ENCODE results near the gene PNRC1. TPM values are rescaled to one million over a fixed set of nuclear protein-coding genes. Genes with fewer than 3 reads are reported as not detected.

Gene PNRC1
- total RNA-seq, 1 donor from 2014 or later, result 132 TPM

DNA sequence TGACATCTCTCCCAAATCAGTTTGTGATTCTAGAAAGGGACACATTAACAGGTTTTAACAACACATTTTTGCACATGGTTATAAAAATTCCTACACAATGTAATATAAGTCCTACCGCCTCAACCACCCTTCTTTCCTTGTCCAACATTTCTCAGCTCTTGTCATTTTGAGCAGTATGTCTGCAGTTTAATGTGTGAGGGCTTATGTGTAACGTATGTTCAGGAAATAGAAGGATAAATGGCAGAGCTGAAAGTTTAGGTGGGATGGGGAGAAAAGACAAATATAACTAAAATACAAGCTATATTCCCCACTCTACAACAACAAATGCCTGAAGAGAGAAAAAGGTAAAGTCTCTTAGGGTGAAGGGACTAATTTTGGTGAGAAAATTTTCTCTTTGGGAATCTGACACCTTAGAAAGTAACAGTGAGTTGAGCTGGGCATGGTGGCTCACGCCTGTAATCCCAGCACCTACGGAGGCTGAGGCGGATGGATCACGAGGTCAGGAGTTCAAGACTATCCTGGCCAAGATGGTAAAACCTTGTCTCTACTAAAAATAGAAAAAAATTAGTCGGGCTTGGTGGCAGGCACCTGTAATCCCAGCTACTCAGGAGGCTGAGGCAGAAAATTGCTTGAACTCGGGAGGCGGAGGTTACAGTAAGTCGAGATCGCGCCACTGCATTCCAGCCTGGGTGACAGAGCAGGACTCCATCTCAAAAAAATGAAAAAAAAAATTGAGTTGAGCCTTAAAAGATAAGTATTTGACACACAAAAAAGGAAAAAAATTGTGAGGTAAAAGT is 5.1 kb downstream of the PNRC1 start:
- Histone ChIP-seq H3K9ac (ENCODE audit: low read depth in 1 of 3, low read length in 3 of 3) (no peak overlapping the region), H3K9me3 (ENCODE audit: control insufficient read depth in 3 of 3, low read length in 3 of 3) (no peaks in the 10 kb centered on the region), H3K27me3 (ENCODE audit: control insufficient read depth in 3 of 3, insufficient read depth in 3 of 3, low read length in 3 of 3) (no peaks in the 10 kb centered on the region), H3K4me1 (ENCODE audit: control insufficient read depth in 3 of 3, insufficient read depth in 3 of 3, low read length in 3 of 3) (peaks cover 14 to 34% (median 26%) of the 10 kb centered on the region in 3 donors), H3K4me3 (ENCODE audit: low read length in 3 of 3) (no peak overlapping the region), H3K27ac (ENCODE audit: low read depth, low read length) (peak overlapping the region; percentile 45), H3K36me3 (ENCODE audit: control insufficient read depth in 3 of 3, insufficient read depth in 3 of 3, low read length in 3 of 3) (peaks cover 10 to 29% (median 29%) of the 10 kb centered on the region in 3 donors)

DNA sequence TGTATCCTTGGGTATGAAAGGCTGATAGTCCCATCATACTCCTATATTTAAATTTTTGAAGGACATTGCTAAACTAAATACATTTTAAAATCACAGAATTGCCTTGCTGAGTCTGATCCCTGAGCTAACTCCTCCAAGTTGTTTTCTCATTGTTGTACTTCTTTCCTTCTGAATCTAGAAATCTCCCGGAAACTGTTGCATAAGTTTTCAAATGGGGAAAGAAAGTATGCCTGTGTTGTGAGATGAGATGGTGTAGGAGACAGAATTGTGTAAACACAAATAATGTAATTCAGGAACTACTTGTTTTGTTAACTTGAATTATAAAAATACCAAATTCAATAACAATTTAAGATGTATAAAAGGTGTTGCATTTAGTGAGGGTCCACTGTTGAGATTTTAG is 7.3 kb downstream of the PNRC1 start:
- Histone ChIP-seq H3K27ac (ENCODE audit: low read depth, low read length) (no peak overlapping the region), H3K4me1 (ENCODE audit: control insufficient read depth in 3 of 3, insufficient read depth in 3 of 3, low read length in 3 of 3) (peaks cover 14 to 31% (median 23%) of the 10 kb centered on the region in 3 donors), H3K4me3 (ENCODE audit: low read length in 3 of 3) (no peak overlapping the region), H3K27me3 (ENCODE audit: control insufficient read depth in 3 of 3, insufficient read depth in 3 of 3, low read length in 3 of 3) (no peaks in the 10 kb centered on the region), H3K36me3 (ENCODE audit: control insufficient read depth in 3 of 3, insufficient read depth in 3 of 3, low read length in 3 of 3) (peaks cover 10 to 24% (median 23%) of the 10 kb centered on the region in 3 donors), H3K9ac (ENCODE audit: low read depth in 1 of 3, low read length in 3 of 3) (no peak overlapping the region), H3K9me3 (ENCODE audit: control insufficient read depth in 3 of 3, low read length in 3 of 3) (no peaks in the 10 kb centered on the region)

DNA sequence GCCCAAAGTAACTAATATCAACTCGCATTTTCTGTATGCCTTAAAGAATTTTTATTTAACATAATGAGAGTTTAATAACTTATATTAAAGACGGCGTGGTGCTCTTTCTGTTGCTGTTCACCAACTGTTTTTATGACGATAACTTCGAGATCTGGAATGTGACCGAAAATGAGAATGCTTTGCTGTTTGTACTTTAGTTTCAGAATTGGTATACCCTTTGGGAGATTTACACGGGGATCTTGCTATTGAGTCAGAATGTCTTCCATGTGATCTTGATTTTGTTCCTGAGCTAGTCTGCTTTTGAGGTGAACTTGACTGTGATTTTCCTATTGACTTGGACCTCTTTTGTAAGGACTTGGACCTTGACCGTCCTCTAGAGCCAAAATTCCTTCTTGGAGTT is 17.9 kb downstream of the PNRC1 start:
- Histone ChIP-seq H3K9me3 (ENCODE audit: control insufficient read depth in 3 of 3, low read length in 3 of 3) (no peaks in the 10 kb centered on the region), H3K27ac (ENCODE audit: low read depth, low read length) (no peak overlapping the region), H3K36me3 (ENCODE audit: control insufficient read depth in 3 of 3, insufficient read depth in 3 of 3, low read length in 3 of 3) (no peaks in the 10 kb centered on the region), H3K4me1 (ENCODE audit: control insufficient read depth in 3 of 3, insufficient read depth in 3 of 3, low read length in 3 of 3) (no peaks in the 10 kb centered on the region), H3K9ac (ENCODE audit: low read depth in 1 of 3, low read length in 3 of 3) (no peak overlapping the region), H3K27me3 (ENCODE audit: control insufficient read depth in 3 of 3, insufficient read depth in 3 of 3, low read length in 3 of 3) (no peaks in the 10 kb centered on the region), H3K4me3 (ENCODE audit: low read length in 3 of 3) (no peak overlapping the region)

DNA sequence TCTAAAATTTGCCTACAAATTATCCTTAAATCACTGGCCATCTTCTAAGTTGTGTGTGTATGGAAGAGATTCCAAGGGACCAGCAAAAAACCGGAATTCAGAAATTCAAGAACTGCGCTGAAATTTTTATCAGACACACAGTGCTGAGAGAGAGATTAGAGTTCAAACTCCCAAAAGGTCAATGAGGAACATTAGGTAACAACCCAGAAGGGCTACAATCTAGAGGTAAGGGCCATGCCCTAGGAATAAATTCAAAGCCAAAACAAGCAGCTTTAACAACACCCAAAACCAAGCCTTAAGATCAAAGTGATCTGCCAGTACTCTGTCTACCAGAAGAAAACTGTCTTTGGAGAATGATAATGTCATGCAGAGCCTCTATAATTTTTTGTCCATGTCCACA is 19.6 kb downstream of the PNRC1 start:
- Histone ChIP-seq H3K27me3 (ENCODE audit: control insufficient read depth in 3 of 3, insufficient read depth in 3 of 3, low read length in 3 of 3) (no peaks in the 10 kb centered on the region), H3K9ac (ENCODE audit: low read depth in 1 of 3, low read length in 3 of 3) (no peak overlapping the region), H3K4me1 (ENCODE audit: control insufficient read depth in 3 of 3, insufficient read depth in 3 of 3, low read length in 3 of 3) (no peaks in the 10 kb centered on the region), H3K36me3 (ENCODE audit: control insufficient read depth in 3 of 3, insufficient read depth in 3 of 3, low read length in 3 of 3) (no peaks in the 10 kb centered on the region), H3K27ac (ENCODE audit: low read depth, low read length) (no peak overlapping the region), H3K9me3 (ENCODE audit: control insufficient read depth in 3 of 3, low read length in 3 of 3) (no peaks in the 10 kb centered on the region), H3K4me3 (ENCODE audit: low read length in 3 of 3) (no peak overlapping the region)

DNA sequence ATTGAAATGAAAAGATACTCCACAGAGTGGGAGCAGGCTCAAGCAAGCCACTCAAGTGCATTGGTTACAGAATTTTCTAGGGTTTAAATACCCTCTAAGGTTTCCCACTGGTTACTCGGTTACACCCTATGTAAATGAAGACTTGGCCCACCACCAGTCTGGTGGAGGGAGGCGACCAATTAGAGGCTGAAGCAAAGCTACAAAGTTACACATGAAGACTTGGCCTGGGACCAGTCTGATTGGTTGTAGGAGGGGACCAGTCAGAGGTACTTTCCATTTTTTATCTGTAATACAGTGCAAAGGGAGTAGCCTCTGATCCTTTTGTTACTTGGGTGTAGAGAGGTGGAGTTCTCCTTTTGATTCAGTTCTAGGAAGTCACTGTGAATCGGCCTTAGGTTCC is 29.7 kb downstream of the PNRC1 start:
- Histone ChIP-seq H3K27ac (ENCODE audit: low read depth, low read length) (no peak overlapping the region), H3K4me1 (ENCODE audit: control insufficient read depth in 3 of 3, insufficient read depth in 3 of 3, low read length in 3 of 3) (no peaks in the 10 kb centered on the region), H3K9ac (ENCODE audit: low read depth in 1 of 3, low read length in 3 of 3) (no peak overlapping the region), H3K4me3 (ENCODE audit: low read length in 3 of 3) (no peak overlapping the region), H3K36me3 (ENCODE audit: control insufficient read depth in 3 of 3, insufficient read depth in 3 of 3, low read length in 3 of 3) (peaks cover 0 to 7% (median under 1%) of the 10 kb centered on the region in 3 donors), H3K9me3 (ENCODE audit: control insufficient read depth in 3 of 3, low read length in 3 of 3) (no peaks in the 10 kb centered on the region), H3K27me3 (ENCODE audit: control insufficient read depth in 3 of 3, insufficient read depth in 3 of 3, low read length in 3 of 3) (no peaks in the 10 kb centered on the region)

DNA sequence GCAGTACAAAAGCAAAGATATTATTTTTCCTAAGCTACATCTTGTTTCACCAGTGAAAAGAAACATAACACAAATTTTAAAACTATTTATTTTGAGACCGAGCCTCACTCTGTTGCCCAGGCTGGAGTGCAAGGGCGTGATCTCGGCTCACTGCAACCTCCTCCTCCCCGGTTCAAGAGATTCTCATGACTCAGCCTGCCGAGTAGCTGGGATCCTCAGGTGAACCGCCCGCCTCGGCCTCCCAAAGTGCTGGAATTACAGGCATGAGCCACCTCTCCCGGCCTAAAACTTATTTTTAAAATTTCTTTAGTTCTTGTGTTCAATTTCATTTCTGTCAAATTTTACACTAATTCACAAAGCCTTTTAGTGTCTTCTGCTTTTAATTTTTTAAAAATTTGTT is 31.4 kb downstream of the PNRC1 start:
- H3K9me3 ChIP-seq (ENCODE audit: control insufficient read depth in 3 of 3, low read length in 3 of 3), result no peaks in the 10 kb centered on the region
- H3K4me3 ChIP-seq (ENCODE audit: low read length in 3 of 3), result no peak overlapping the region
- H3K27ac ChIP-seq (ENCODE audit: low read depth, low read length), result no peak overlapping the region
- H3K36me3 ChIP-seq (ENCODE audit: control insufficient read depth in 3 of 3, insufficient read depth in 3 of 3, low read length in 3 of 3), result peaks cover 0 to 2% (median 0%) of the 10 kb centered on the region in 3 donors
- no peak overlapping the region for H3K9ac ChIP-seq (ENCODE audit: low read depth in 1 of 3, low read length in 3 of 3)
- H3K4me1 ChIP-seq (ENCODE audit: control insufficient read depth in 3 of 3, insufficient read depth in 3 of 3, low read length in 3 of 3), result peaks cover 1 to 3% (median 3%) of the 10 kb centered on the region in 3 donors
- no peaks in the 10 kb centered on the region for H3K27me3 ChIP-seq (ENCODE audit: control insufficient read depth in 3 of 3, insufficient read depth in 3 of 3, low read length in 3 of 3)

DNA sequence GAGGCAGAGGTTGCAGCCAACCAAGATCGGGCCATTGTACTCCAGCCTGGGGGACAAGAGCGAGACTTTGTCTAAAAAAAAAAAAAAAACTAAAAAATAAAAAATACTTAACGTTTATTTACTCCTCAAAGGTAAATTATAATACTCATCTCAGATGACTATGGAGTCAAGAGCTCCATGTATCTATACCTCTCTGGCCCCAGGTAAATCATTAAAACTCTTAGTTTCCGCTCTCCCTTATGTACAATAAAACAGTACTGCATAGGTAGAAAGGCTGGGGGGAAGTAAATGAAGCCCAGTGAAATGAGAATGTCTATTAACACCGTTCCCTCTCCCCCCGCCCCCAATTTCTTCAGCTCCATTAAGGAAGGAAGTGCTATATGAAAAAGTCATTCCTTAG is 36.2 kb downstream of the PNRC1 start:
- Histone ChIP-seq H3K4me1 (ENCODE audit: control insufficient read depth in 3 of 3, insufficient read depth in 3 of 3, low read length in 3 of 3) (peaks cover 5 to 7% (median 7%) of the 10 kb centered on the region in 3 donors), H3K9me3 (ENCODE audit: control insufficient read depth in 3 of 3, low read length in 3 of 3) (no peaks in the 10 kb centered on the region), H3K4me3 (ENCODE audit: low read length in 3 of 3) (peak overlapping the region in 2 of 3 donors; percentile 50 to 76), H3K9ac (ENCODE audit: low read depth in 1 of 3, low read length in 3 of 3) (peak overlapping the region in 1 of 3 donors; percentile 83), H3K27ac (ENCODE audit: low read depth, low read length) (no peak overlapping the region), H3K27me3 (ENCODE audit: control insufficient read depth in 3 of 3, insufficient read depth in 3 of 3, low read length in 3 of 3) (no peaks in the 10 kb centered on the region), H3K36me3 (ENCODE audit: control insufficient read depth in 3 of 3, insufficient read depth in 3 of 3, low read length in 3 of 3) (no peaks in the 10 kb centered on the region)

DNA sequence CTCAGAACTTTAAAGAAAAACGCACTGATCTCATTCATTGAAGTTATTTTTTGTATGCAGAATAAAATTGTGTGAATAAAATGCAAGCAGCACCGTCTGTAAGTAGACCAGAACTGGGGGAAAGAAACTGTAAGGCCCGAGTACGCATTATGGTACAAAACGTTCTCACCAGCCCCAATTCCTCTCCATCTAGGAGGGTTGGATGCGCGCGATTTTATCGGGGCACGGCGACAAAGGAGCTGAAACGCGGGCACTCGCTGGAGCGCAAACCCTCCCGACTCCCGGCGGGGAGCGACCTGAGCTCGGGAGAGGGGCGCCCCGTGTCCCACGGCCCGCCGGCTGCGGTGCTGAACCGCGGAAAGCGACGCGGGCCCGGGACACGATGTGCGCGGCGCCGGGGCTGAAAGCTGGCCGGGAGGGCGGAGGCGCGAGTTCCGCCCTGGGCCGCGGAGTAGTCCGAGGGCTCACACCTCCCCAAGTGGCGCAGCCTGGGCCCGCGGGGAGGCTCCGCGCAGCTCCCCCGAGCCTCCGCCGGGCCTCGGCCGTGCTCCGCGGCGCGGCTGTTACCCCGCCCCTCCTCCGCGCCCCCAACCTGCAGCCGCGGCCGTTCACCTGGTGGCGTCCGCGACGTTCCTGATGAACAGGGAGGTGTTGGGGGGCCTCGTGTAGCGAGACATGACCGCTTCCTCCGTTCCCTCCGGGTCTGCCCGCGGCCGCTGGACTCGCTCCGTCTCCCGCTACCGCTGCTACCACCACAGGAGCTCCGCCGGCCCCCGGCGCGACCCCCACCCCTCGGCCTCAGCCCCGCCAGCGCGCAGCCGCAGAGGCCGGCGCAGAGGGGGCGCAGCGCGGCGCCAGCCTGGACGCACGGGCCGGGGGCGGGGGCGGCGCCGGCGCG is 36.9 kb downstream of the PNRC1 start, which contains the start of gene SRSF12:
Gene SRSF12, minus strand, starts transcription at position 861 of the 898 bp plus-strand sequence. Its CDS starts 184 bp downstream, at position 677.
- H3K9me3 ChIP-seq (ENCODE audit: control insufficient read depth in 3 of 3, low read length in 3 of 3), result no peaks in the 10 kb centered on the region
- H3K27ac ChIP-seq (ENCODE audit: low read depth, low read length), result no peak within 1 kb of the TSS
- peak within 1 kb of the TSS; percentile 50 to 76 (median 73) for H3K4me3 ChIP-seq (ENCODE audit: low read length in 3 of 3)
- H3K36me3 ChIP-seq (ENCODE audit: control insufficient read depth in 3 of 3, insufficient read depth in 3 of 3, low read length in 3 of 3), result no peaks in the 10 kb centered on the region
- no peaks in the 10 kb centered on the region for H3K27me3 ChIP-seq (ENCODE audit: control insufficient read depth in 3 of 3, insufficient read depth in 3 of 3, low read length in 3 of 3)
- peaks cover 5 to 7% (median 7%) of the 10 kb centered on the region in 3 donors for H3K4me1 ChIP-seq (ENCODE audit: control insufficient read depth in 3 of 3, insufficient read depth in 3 of 3, low read length in 3 of 3)
- H3K9ac ChIP-seq (ENCODE audit: low read depth in 1 of 3, low read length in 3 of 3), result peak within 1 kb of the TSS; percentile 68 to 83 (median 75)

DNA sequence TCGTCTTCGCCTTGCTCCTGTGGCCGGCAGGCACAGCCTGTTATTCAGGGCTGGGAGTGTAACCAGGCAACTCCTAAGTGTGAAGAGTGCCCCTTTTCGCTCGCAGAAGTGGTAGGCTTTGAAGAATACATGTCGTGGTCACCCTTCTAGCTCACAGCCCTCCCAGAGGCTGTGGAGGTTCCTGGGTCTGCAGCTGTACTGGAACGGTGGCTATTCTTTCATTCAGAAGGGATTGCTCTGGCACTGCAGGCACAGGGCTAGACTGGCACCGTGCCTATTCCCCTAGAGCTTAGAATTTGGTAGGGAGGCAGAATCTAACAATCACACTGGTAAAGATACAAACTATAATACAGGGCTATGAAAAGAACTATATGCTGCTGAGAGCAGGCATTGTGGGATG is 38.4 kb downstream of the PNRC1 start:
- Histone ChIP-seq H3K36me3 (ENCODE audit: control insufficient read depth in 3 of 3, insufficient read depth in 3 of 3, low read length in 3 of 3) (no peaks in the 10 kb centered on the region), H3K4me3 (ENCODE audit: low read length in 3 of 3) (peak overlapping the region in 1 of 3 donors; percentile 6), H3K9me3 (ENCODE audit: control insufficient read depth in 3 of 3, low read length in 3 of 3) (no peaks in the 10 kb centered on the region), H3K27me3 (ENCODE audit: control insufficient read depth in 3 of 3, insufficient read depth in 3 of 3, low read length in 3 of 3) (no peaks in the 10 kb centered on the region), H3K27ac (ENCODE audit: low read depth, low read length) (no peak overlapping the region), H3K4me1 (ENCODE audit: control insufficient read depth in 3 of 3, insufficient read depth in 3 of 3, low read length in 3 of 3) (peaks cover 5 to 7% (median 7%) of the 10 kb centered on the region in 3 donors), H3K9ac (ENCODE audit: low read depth in 1 of 3, low read length in 3 of 3) (no peak overlapping the region)

All from skeletal muscle tissue (tissue), 4 donors.